Measurements from ENCODE around the gene SEPHS1.

Gene SEPHS1

GRCh38 chr10:13390604-13391522 is 42.8 kb upstream of the SEPHS1 start:
- Histone ChIP-seq H3K36me3 (ENCODE audit: control insufficient read depth, insufficient read depth, low read length) (no peaks in the 10 kb centered on the region), H4K8ac (ENCODE audit: low read depth, low read length) (no peak overlapping the region), H4K5ac (ENCODE audit: low read length) (no peak overlapping the region), H2BK15ac (replicated peaks; ENCODE audit: low read depth) (no peak overlapping the region), H2AK5ac (ENCODE audit: low read length) (no peak overlapping the region), H3K79me2 (ENCODE audit: control insufficient read depth, insufficient read depth, low read length) (no peaks in the 10 kb centered on the region), H3K27ac (ENCODE audit: low read depth, low read length) (no peak overlapping the region), H3K4me1 (ENCODE audit: control insufficient read depth, low read depth, low read length) (no peaks in the 10 kb centered on the region), H3K4me3 (ENCODE audit: low read length) (no peak overlapping the region), H3K9ac (ENCODE audit: low read length) (no peak overlapping the region), H2BK120ac (ENCODE audit: low read depth, low read length) (no peak overlapping the region), H3K23ac (ENCODE audit: low read length) (no peak overlapping the region), H3K4me2 (ENCODE audit: low read length) (no peak overlapping the region), H3K56ac (ENCODE audit: low read length) (no peak overlapping the region), H3K27me3 (ENCODE audit: insufficient read depth, low read length, poor library complexity) (no peaks in the 10 kb centered on the region), H3K18ac (ENCODE audit: low read length) (no peak overlapping the region), H2BK5ac (ENCODE audit: low read length) (no peak overlapping the region), H3K4ac (ENCODE audit: low read depth, low read length) (no peak overlapping the region), H3K79me1 (ENCODE audit: low read length) (no peaks in the 10 kb centered on the region)
- no peak for DNase-seq
- no CpG with 5 or more reads among the region's 20 CpGs for WGBS (ENCODE audit: extremely low coverage, insufficient coverage, low lambda C conversion rate)

GRCh38 chr10:13388478-13389230 is 40.6 kb upstream of the SEPHS1 start:
- Histone ChIP-seq H3K4me2 (ENCODE audit: low read length) (no peak overlapping the region), H2BK15ac (replicated peaks; ENCODE audit: low read depth) (no peak overlapping the region), H3K36me3 (ENCODE audit: control insufficient read depth, insufficient read depth, low read length) (no peaks in the 10 kb centered on the region), H2AK5ac (ENCODE audit: low read length) (no peak overlapping the region), H2BK5ac (ENCODE audit: low read length) (no peak overlapping the region), H3K23ac (ENCODE audit: low read length) (no peak overlapping the region), H3K4me3 (ENCODE audit: low read length) (no peak overlapping the region), H4K5ac (ENCODE audit: low read length) (no peak overlapping the region), H2BK120ac (ENCODE audit: low read depth, low read length) (no peak overlapping the region), H3K56ac (ENCODE audit: low read length) (no peak overlapping the region), H3K27ac (ENCODE audit: low read depth, low read length) (no peak overlapping the region), H3K79me1 (ENCODE audit: low read length) (no peaks in the 10 kb centered on the region), H3K4ac (ENCODE audit: low read depth, low read length) (no peak overlapping the region), H3K9ac (ENCODE audit: low read length) (no peak overlapping the region), H4K8ac (ENCODE audit: low read depth, low read length) (no peak overlapping the region), H3K79me2 (ENCODE audit: control insufficient read depth, insufficient read depth, low read length) (no peaks in the 10 kb centered on the region), H3K18ac (ENCODE audit: low read length) (no peak overlapping the region), H3K4me1 (ENCODE audit: control insufficient read depth, low read depth, low read length) (no peaks in the 10 kb centered on the region), H3K27me3 (ENCODE audit: insufficient read depth, low read length, poor library complexity) (no peaks in the 10 kb centered on the region)
- no CpG with 5 or more reads among the region's 3 CpGs for WGBS (ENCODE audit: extremely low coverage, insufficient coverage, low lambda C conversion rate)
- no peak for DNase-seq

GRCh38 chr10:13386021-13386420 is 37.9 kb upstream of the SEPHS1 start:
- Histone ChIP-seq H3K18ac (ENCODE audit: low read length) (no peak overlapping the region), H3K4me2 (ENCODE audit: low read length) (no peak overlapping the region), H4K5ac (ENCODE audit: low read length) (no peak overlapping the region), H2BK5ac (ENCODE audit: low read length) (no peak overlapping the region), H3K4me1 (ENCODE audit: control insufficient read depth, low read depth, low read length) (no peaks in the 10 kb centered on the region), H3K23ac (ENCODE audit: low read length) (no peak overlapping the region), H3K4me3 (ENCODE audit: low read length) (no peak overlapping the region), H3K27me3 (ENCODE audit: insufficient read depth, low read length, poor library complexity) (peaks cover 2% of the 10 kb centered on the region), H3K79me2 (ENCODE audit: control insufficient read depth, insufficient read depth, low read length) (no peaks in the 10 kb centered on the region), H3K79me1 (ENCODE audit: low read length) (no peaks in the 10 kb centered on the region), H3K36me3 (ENCODE audit: control insufficient read depth, insufficient read depth, low read length) (no peaks in the 10 kb centered on the region), H3K27ac (ENCODE audit: low read depth, low read length) (no peak overlapping the region), H3K56ac (ENCODE audit: low read length) (no peak overlapping the region), H2BK120ac (ENCODE audit: low read depth, low read length) (no peak overlapping the region), H3K9ac (ENCODE audit: low read length) (no peak overlapping the region), H2BK15ac (replicated peaks; ENCODE audit: low read depth) (no peak overlapping the region), H3K4ac (ENCODE audit: low read depth, low read length) (no peak overlapping the region), H4K8ac (ENCODE audit: low read depth, low read length) (no peak overlapping the region), H2AK5ac (ENCODE audit: low read length) (no peak overlapping the region)
- WGBS (ENCODE audit: extremely low coverage, insufficient coverage, low lambda C conversion rate): no CpG with 5 or more reads among the region's 7 CpGs
- DNase-seq: no peak

- Histone ChIP-seq H3K9ac (ENCODE audit: low read length) (peak overlapping the region; percentile 26), H4K8ac (ENCODE audit: low read depth, low read length) (no peak overlapping the region), H4K5ac (ENCODE audit: low read length) (no peak overlapping the region), H3K27me3 (ENCODE audit: insufficient read depth, low read length, poor library complexity) (peaks cover 2% of the 10 kb centered on the region), H3K27ac (ENCODE audit: low read depth, low read length) (no peak overlapping the region), H2BK120ac (ENCODE audit: low read depth, low read length) (no peak overlapping the region), H3K79me1 (ENCODE audit: low read length) (no peaks in the 10 kb centered on the region), H3K18ac (ENCODE audit: low read length) (no peak overlapping the region), H3K4me1 (ENCODE audit: control insufficient read depth, low read depth, low read length) (no peaks in the 10 kb centered on the region), H2BK5ac (ENCODE audit: low read length) (no peak overlapping the region), H3K4me3 (ENCODE audit: low read length) (no peak overlapping the region), H3K79me2 (ENCODE audit: control insufficient read depth, insufficient read depth, low read length) (no peaks in the 10 kb centered on the region), H3K56ac (ENCODE audit: low read length) (peak overlapping the region; percentile 25), H3K4ac (ENCODE audit: low read depth, low read length) (no peak overlapping the region), H3K4me2 (ENCODE audit: low read length) (peak overlapping the region; percentile 57), H3K23ac (ENCODE audit: low read length) (no peak overlapping the region), H2BK15ac (replicated peaks; ENCODE audit: low read depth) (no peak overlapping the region), H2AK5ac (ENCODE audit: low read length) (no peak overlapping the region), H3K36me3 (ENCODE audit: control insufficient read depth, insufficient read depth, low read length) (no peaks in the 10 kb centered on the region)
- WGBS (ENCODE audit: extremely low coverage, insufficient coverage, low lambda C conversion rate): no CpG with 5 or more reads among the region's 18 CpGs
- no peak for DNase-seq
Measured at GRCh38 chr10:13383399-13383761, 35.3 kb upstream of the SEPHS1 start.

- H3K4me3 ChIP-seq (ENCODE audit: low read length): no peak overlapping the region
- H3K23ac ChIP-seq (ENCODE audit: low read length): no peak overlapping the region
- H4K8ac ChIP-seq (ENCODE audit: low read depth, low read length): no peak overlapping the region
- H2BK5ac ChIP-seq (ENCODE audit: low read length): no peak overlapping the region
- H2BK15ac ChIP-seq (replicated peaks; ENCODE audit: low read depth): no peak overlapping the region
- H3K36me3 ChIP-seq (ENCODE audit: control insufficient read depth, insufficient read depth, low read length): no peaks in the 10 kb centered on the region
- no peaks in the 10 kb centered on the region for H3K4me1 ChIP-seq (ENCODE audit: control insufficient read depth, low read depth, low read length)
- peaks cover 2% of the 10 kb centered on the region for H3K27me3 ChIP-seq (ENCODE audit: insufficient read depth, low read length, poor library complexity)
- DNase-seq: no peak
- H3K27ac ChIP-seq (ENCODE audit: low read depth, low read length): no peak overlapping the region
- peak overlapping the region; percentile 25 for H3K56ac ChIP-seq (ENCODE audit: low read length)
- no CpG with 5 or more reads among the region's 23 CpGs for WGBS (ENCODE audit: extremely low coverage, insufficient coverage, low lambda C conversion rate)
- no peak overlapping the region for H3K4ac ChIP-seq (ENCODE audit: low read depth, low read length)
- no peak overlapping the region for H2BK120ac ChIP-seq (ENCODE audit: low read depth, low read length)
- H3K79me2 ChIP-seq (ENCODE audit: control insufficient read depth, insufficient read depth, low read length): no peaks in the 10 kb centered on the region
- no peak overlapping the region for H4K5ac ChIP-seq (ENCODE audit: low read length)
- no peak overlapping the region for H3K18ac ChIP-seq (ENCODE audit: low read length)
- H3K4me2 ChIP-seq (ENCODE audit: low read length): peak overlapping the region; percentile 57
- no peaks in the 10 kb centered on the region for H3K79me1 ChIP-seq (ENCODE audit: low read length)
- peak overlapping the region; percentile 26 for H3K9ac ChIP-seq (ENCODE audit: low read length)
- no peak overlapping the region for H2AK5ac ChIP-seq (ENCODE audit: low read length)
Measured at GRCh38 chr10:13382703-13383398, 34.8 kb upstream of the SEPHS1 start.
